GM12878 (cell line): ENCODE data around the gene TREM1. TPM values are rescaled to one million over a fixed set of nuclear protein-coding genes. Genes with fewer than 3 reads are reported as not detected.

Experiments used
- ATF3 ChIP-seq: IDR thresholded peaks from 2 replicates; pipeline ENCODE4 v1.6.1; 2011; ENCODE audit warnings: low read depth, mild to moderate bottlenecking, low read length, moderate library complexity, borderline replicate concordance; ENCODE audit errors: extremely low read depth
- CREM ChIP-seq: IDR thresholded peaks from 2 replicates; pipeline ENCODE4 v1.6.1; 2014; ENCODE audit warnings: antibody characterized with exemption, low read depth
- CTCF ChIP-seq, 3 experiments: IDR thresholded peaks in 2 of 3; conservative IDR thresholded peaks in 1 of 3; 2 replicates each; pipeline ENCODE4 v1.5.1; 2011; ENCODE audit warnings: low read depth in 3 of 3, low read length in 3 of 3, mild to moderate bottlenecking in 3 of 3, control low read depth in 2 of 3, moderate library complexity in 2 of 3, inconsistent platforms in 1 of 3, mixed read lengths in 1 of 3; ENCODE audit not compliant: control insufficient read depth in 2 of 3, insufficient read depth in 1 of 3; ENCODE audit errors: extremely low read depth in 1 of 3
- DPF2 ChIP-seq: fragments of 450-650 bp; IDR thresholded peaks from 2 replicates; pipeline ENCODE4 v1.6.1; 2017; ENCODE audit warnings: mild to moderate bottlenecking
- E4F1 ChIP-seq: fragments of 450-650 bp; IDR thresholded peaks from 2 replicates; pipeline ENCODE4 v1.6.1; 2018; ENCODE audit warnings: borderline replicate concordance, mild to moderate bottlenecking; ENCODE audit not compliant: partially characterized antibody
- MAX ChIP-seq: IDR thresholded peaks from 2 replicates; pipeline ENCODE4 v1.6.1; 2012; ENCODE audit warnings: low read depth, low read length, improper control_type of control experiment
- MLLT1 ChIP-seq: fragments of 450-650 bp; IDR thresholded peaks from 2 replicates; pipeline ENCODE4 v1.6.1; 2016; ENCODE audit warnings: mild to moderate bottlenecking
- NBN ChIP-seq: fragments of 450-650 bp; IDR thresholded peaks from 2 replicates; pipeline ENCODE4 v1.6.1; 2016
- NFIC ChIP-seq: IDR thresholded peaks from 2 replicates; pipeline ENCODE4 v1.6.1; 2012; ENCODE audit warnings: low read depth, mild to moderate bottlenecking, inconsistent platforms, low read length, moderate library complexity
- NFXL1 ChIP-seq: fragments of 450-650 bp; IDR thresholded peaks from 2 replicates; pipeline ENCODE4 v1.6.1; 2017; ENCODE audit warnings: antibody characterized with exemption, mild to moderate bottlenecking, borderline replicate concordance
- NR2C1 ChIP-seq: fragments of 450-650 bp; IDR thresholded peaks from 2 replicates; pipeline ENCODE4 v1.6.1; 2017; ENCODE audit warnings: antibody characterized with exemption, mild to moderate bottlenecking, moderate library complexity
- PBX3 ChIP-seq: IDR thresholded peaks from 2 replicates; pipeline ENCODE4 v1.6.1; 2011; ENCODE audit warnings: mild to moderate bottlenecking, low read depth, low read length, moderate library complexity; ENCODE audit not compliant: insufficient replicate concordance
- PML ChIP-seq: IDR thresholded peaks from 2 replicates; pipeline ENCODE4 v1.6.1; 2012; ENCODE audit warnings: low read length, inconsistent platforms
- RELA ChIP-seq: fragments of 450-650 bp; IDR thresholded peaks from 2 replicates; pipeline ENCODE4 v1.8.0; 2014; ENCODE audit warnings: borderline replicate concordance; ENCODE audit not compliant: partially characterized antibody
- SIX5 ChIP-seq: IDR thresholded peaks from 2 replicates; pipeline ENCODE4 v1.6.1; 2011; ENCODE audit warnings: mild to moderate bottlenecking, low read depth, low read length, moderate library complexity; ENCODE audit not compliant: severe bottlenecking
- SMC3 ChIP-seq: IDR thresholded peaks from 2 replicates; pipeline ENCODE4 v1.6.1; 2011; ENCODE audit warnings: low read length, improper control_type of control experiment, borderline replicate concordance
- SPI1 ChIP-seq: IDR thresholded peaks from 2 replicates; pipeline ENCODE4 v1.6.1; 2011; ENCODE audit warnings: low read depth, mild to moderate bottlenecking, low read length, moderate library complexity, borderline replicate concordance; ENCODE audit not compliant: insufficient read depth
- SREBF2 ChIP-seq: IDR thresholded peaks from 2 replicates; pipeline ENCODE4 v1.6.1; 2012; ENCODE audit warnings: mild to moderate bottlenecking, low read length
- SUZ12 ChIP-seq: fragments of 200-600 bp; sonication (generic); IDR thresholded peaks from one replicate; pipeline ENCODE4 v1.6.1; 2018; ENCODE audit warnings: antibody characterized with exemption, mild to moderate bottlenecking; ENCODE audit not compliant: unreplicated experiment
- TCF7 ChIP-seq: IDR thresholded peaks from 2 replicates; pipeline ENCODE4 v1.6.1; 2014; ENCODE audit warnings: antibody characterized with exemption, borderline replicate concordance
- WRNIP1 ChIP-seq: IDR thresholded peaks from 2 replicates; pipeline ENCODE4 v1.6.1; 2011; ENCODE audit warnings: low read depth, low read length, improper control_type of control experiment, borderline replicate concordance
- ZNF217 ChIP-seq: fragments of 450-650 bp; IDR thresholded peaks from 2 replicates; pipeline ENCODE4 v1.6.1; 2017; ENCODE audit warnings: antibody characterized with exemption, mild to moderate bottlenecking
- ZZZ3 ChIP-seq: IDR thresholded peaks from 2 replicates; pipeline ENCODE4 v1.6.1; 2011; ENCODE audit warnings: low read depth; ENCODE audit not compliant: control insufficient read depth, insufficient read length
- polyA plus RNA-seq, 11 experiments: library from polyadenylated mRNA; depleted of rRNA in 4 of 11; unstranded in 6 of 11; stranded (reverse) in 5 of 11; fragments of >200 nt; fragmentation: Nextera tagmentation in 4 of 11; fragmentation: Illumina TruSeq in 1 of 11; extraction: Ambion mirVana in 4 of 11; extraction: Trizol in 1 of 11; gene quantifications; 1 replicate in 1 of 11; 2 replicates in 10 of 11; pipeline versions ENCODE4 v1.2.1 to v1.2.3, GENCODE V29; 2011 to 2016; ENCODE audit warnings: inconsistent platforms in 2 of 11, missing spikeins in 2 of 11, low read depth in 1 of 11
- total RNA-seq, 4 experiments: library from RNA; depleted of rRNA in 3 of 4; stranded (reverse); fragments of >200 nt in 3 of 4; fragmentation: Illumina TruSeq in 1 of 4; extraction: Trizol in 1 of 4; gene quantifications; 2 replicates each; pipeline versions ENCODE4 v1.2.1 to v1.2.3, GENCODE V29; 2013 to 2021

TREM1 gene
- total and polyA plus RNA-seq, 10 of the 15 experiments (the other 5 are each of a cell fraction or from before 2014, with no cell fraction given) = 0.09 to 2.6 (median 0.28) TPM; not detected in 2

GRCh38 chr6:41302638-41303037 is 16.2 kb upstream of the TREM1 start (continued):
- TF ChIP-seq DPF2 (0 out of 2 replicates have a peak, but pooled peaks have one; percentile 30), MLLT1 (peak; percentile 75), E4F1 (no peak), ZNF217 (no peak), NBN (peak; percentile 71), SREBF2 (no peak), CREM (no peak), SPI1 (peak; percentile 93), TCF7 (no peak), PML (no peak), WRNIP1 (no peak), CTCF (IDR thresholded peaks at IDR 0.05 in 2 of 3, conservative IDR thresholded peaks at IDR 0.05 in 1 of 3; ENCODE audit: control insufficient read depth in 2 of 3, extremely low read depth in 1 of 3, insufficient read depth in 1 of 3, low read depth in 3 of 3, low read length in 3 of 3) (no peak), ZZZ3 (no peak), ATF3 (no peak), NR2C1 (no peak), RELA (no peak), NFXL1 (no peak), PBX3 (no peak), SIX5 (no peak), MAX (no peak), SMC3 (no peak), SUZ12 (no peak), NFIC (no peak)
